Measurements from ENCODE around the gene SLC4A7. TPM values are rescaled to one million over a fixed set of nuclear protein-coding genes. Genes with fewer than 3 reads are reported as not detected.
A peak's percentile ranks its signal among the peaks of the same experiment; 100 is the strongest.
"Not testable (repeated sequence)": the region's sequence is repeated elsewhere in the genome, so short reads cannot be mapped to it uniquely, and the experiment has no call there.

SLC4A7 gene
- total RNA-seq (10 to 100 TPM; 17.9 to 87.1 TPM), polyA plus RNA-seq (1 to 10 TPM; 3.3 to 5.9 TPM)
- long read RNA-seq, donor 1, partial matches to known transcripts = 0 of 1 reads
- long read RNA-seq, donor 1, other reads (novel, unspliced or antisense) = 0 of 1 reads
- long read RNA-seq, donor 2 = 0 reads
- long read RNA-seq, donor 3, partial matches to known transcripts = 0 of 1 reads
- long read RNA-seq, donor 3, other reads (novel, unspliced or antisense) = 0 of 1 reads
- long read RNA-seq, donor 4 = 0 reads
- long read RNA-seq, donor 5, partial matches to known transcripts = 0 of 1 reads
- long read RNA-seq, donor 5, other reads (novel, unspliced or antisense) = 0 of 1 reads

DNA sequence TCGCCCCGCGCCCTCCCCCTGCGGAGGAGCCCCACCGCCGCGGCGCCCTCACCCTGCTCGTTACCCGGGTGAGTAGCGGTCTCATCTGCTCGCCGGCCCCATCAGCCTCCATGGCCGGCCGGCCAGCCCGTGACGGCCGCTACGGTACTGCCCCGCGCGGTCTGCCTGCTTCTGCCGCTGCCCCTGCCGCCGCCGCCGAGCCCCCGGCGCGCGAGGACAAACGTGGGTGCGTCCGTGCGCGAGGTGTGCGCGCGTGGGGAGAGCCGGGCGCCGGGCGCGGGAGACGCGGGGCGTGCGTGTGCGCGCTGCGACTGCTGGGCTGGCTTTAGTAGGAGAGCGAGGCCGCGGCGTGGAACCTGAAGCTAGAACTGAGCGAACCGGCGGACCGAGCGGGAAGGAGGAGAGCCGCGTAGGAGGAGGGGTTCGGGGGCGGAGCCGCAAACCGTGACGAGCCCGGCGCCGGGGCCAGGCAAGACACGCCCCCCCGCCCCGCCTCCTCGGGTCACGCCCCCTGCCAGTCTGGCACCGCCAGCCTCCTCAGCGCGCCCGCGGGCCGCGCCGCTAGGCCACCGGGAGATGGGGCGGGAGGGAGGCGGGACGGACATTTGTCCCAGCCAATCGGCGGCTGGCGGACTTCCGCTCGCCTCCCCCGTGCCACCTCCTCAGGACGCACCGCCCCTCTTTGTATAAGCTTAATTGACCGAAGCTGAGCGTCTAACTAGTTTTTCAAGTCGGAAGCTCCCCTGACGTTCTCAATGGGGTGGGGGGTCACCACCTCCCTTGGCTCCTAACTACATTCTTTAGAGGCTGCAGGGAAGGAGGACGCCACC is at the start of gene SLC4A7:
SLC4A7 (minus strand) TSS at position 370 of the 830 bp plus-strand sequence; CDS start at position 112, 258 bp downstream.
- H3K36me3 ChIP-seq (ENCODE audit: control insufficient read depth in 4 of 4, insufficient read depth in 4 of 4, low read length in 4 of 4) = no peaks in the 10 kb centered on the region
- WGBS, 2 donors = 0 to 1% methylated on average over 57 to 99 of the region's 100 CpGs
- H3K27me3 ChIP-seq (ENCODE audit: control insufficient read depth in 3 of 3, insufficient read depth in 3 of 3, low read length in 2 of 3) = no peaks in the 10 kb centered on the region
- peak within 1 kb of the TSS; percentile 78 for H3K4me3 ChIP-seq
- DNase-seq (peak; percentile 97 to 99 (median 98)), ATAC-seq (ENCODE audit: insufficient read depth, low FRiP score) (peak; percentile 98)
- H3K9me3 ChIP-seq (ENCODE audit: control insufficient read depth in 4 of 4, insufficient read depth in 3 of 4, low read length in 3 of 4) = no peaks in the 10 kb centered on the region
- H3K9ac ChIP-seq (ENCODE audit: insufficient read depth in 1 of 2, low read length in 2 of 2) = peak within 1 kb of the TSS; percentile 74 to 91
- H3K27ac ChIP-seq (ENCODE audit: low read depth in 1 of 2, low read length in 1 of 2) = peak within 1 kb of the TSS; percentile 93 to 97
- TF ChIP-seq, protein P1, sequence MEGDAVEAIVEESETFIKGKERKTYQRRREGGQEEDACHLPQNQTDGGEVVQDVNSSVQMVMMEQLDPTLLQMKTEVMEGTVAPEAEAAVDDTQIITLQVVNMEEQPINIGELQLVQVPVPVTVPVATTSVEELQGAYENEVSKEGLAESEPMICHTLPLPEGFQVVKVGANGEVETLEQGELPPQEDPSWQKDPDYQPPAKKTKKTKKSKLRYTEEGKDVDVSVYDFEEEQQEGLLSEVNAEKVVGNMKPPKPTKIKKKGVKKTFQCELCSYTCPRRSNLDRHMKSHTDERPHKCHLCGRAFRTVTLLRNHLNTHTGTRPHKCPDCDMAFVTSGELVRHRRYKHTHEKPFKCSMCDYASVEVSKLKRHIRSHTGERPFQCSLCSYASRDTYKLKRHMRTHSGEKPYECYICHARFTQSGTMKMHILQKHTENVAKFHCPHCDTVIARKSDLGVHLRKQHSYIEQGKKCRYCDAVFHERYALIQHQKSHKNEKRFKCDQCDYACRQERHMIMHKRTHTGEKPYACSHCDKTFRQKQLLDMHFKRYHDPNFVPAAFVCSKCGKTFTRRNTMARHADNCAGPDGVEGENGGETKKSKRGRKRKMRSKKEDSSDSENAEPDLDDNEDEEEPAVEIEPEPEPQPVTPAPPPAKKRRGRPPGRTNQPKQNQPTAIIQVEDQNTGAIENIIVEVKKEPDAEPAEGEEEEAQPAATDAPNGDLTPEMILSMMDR (IDR thresholded peaks at IDR 0.05; ENCODE audit: control extremely low read depth, extremely low read depth) = no peak
- H3K4me1 ChIP-seq (ENCODE audit: control insufficient read depth in 5 of 5, insufficient read depth in 5 of 5, low read length in 5 of 5) = peaks cover 0 to 9% (median 0%) of the 10 kb centered on the region in 5 donors

DNA sequence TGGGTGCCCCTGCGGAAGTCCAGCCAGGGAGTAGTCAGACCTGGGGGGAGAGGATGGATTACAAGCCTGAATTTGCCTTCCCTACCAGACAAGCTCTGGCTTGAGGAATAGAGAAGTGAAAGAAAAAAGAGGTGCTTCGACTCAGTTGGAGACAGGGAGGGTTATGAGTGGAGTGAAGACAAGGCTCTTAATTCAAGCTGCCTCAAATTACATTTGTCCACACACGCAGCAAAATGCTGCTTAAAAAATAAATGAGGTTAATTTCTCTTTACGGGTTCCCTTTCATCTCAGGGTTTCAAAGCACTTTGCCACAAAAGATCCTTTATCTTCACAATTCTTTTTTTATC is 49.0 kb upstream of the SLC4A7 start:
- WGBS, 2 donors = 57 to 69% methylated on average over 4 of the region's 4 CpGs
- TF ChIP-seq, protein P1 (IDR thresholded peaks at IDR 0.05; ENCODE audit: control extremely low read depth, extremely low read depth) = no peak
- Histone ChIP-seq H3K27me3 (ENCODE audit: control insufficient read depth in 3 of 3, insufficient read depth in 3 of 3, low read length in 2 of 3) (no peaks in the 10 kb centered on the region), H3K36me3 (ENCODE audit: control insufficient read depth in 4 of 4, insufficient read depth in 4 of 4, low read length in 4 of 4) (no peaks in the 10 kb centered on the region), H3K4me1 (ENCODE audit: control insufficient read depth in 5 of 5, insufficient read depth in 5 of 5, low read length in 5 of 5) (peaks cover 0 to 11% (median 3%) of the 10 kb centered on the region in 5 donors), H3K9ac (ENCODE audit: insufficient read depth in 1 of 2, low read length in 2 of 2) (no peak overlapping the region), H3K27ac (ENCODE audit: low read depth in 1 of 2, low read length in 1 of 2) (peak overlapping the region in 1 of 2 donors; percentile 42), H3K9me3 (ENCODE audit: control insufficient read depth in 4 of 4, insufficient read depth in 3 of 4, low read length in 3 of 4) (peaks cover 0 to 1% (median 0%) of the 10 kb centered on the region in 4 donors), H3K4me3 (no peak overlapping the region)
- ATAC-seq (ENCODE audit: insufficient read depth, low FRiP score) (no peak), DNase-seq (no peak)

DNA sequence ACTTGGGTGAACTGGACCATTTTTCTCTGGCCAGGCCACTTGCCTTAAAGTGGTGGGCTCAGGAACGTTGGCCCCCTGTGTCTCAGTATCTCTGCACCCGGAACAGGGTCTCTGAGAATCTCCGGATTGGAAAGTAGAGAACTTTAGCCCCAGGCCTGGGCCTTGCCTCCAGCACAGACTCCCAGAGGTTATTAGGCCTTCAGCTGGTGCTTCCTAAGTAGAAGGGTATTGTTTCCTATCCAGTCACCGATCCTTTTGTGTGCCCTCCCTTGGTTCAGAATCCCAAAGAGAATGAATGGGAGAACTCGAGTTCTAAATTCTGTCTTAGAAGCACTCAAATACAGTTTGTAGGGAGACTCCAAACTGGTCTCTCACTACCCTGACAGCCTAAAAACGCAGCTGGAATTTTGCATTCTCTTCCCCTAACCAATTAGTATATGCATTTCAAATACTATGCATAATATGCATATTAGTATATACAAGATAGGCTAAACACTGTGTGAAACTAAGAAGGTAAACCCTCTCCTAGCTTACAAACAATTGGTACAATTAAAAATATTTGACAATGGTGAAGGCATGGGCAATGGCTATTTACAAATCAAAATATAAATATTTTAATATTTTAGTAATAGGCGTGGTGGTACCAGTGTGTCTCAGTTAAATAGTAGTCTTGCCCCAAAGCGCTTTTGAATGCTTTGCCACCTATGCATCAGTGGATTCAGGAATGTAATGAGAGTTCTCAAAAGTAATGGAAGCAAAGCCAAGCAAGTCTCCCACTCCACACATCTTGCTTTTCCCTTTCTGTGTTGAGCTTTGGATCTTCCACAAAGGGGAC is 48.5 kb upstream of the SLC4A7 start:
- TF ChIP-seq, protein P1 (IDR thresholded peaks at IDR 0.05; ENCODE audit: control extremely low read depth, extremely low read depth) = no peak
- peak overlapping the region in 1 of 2 donors; percentile 42 for H3K27ac ChIP-seq (ENCODE audit: low read depth in 1 of 2, low read length in 1 of 2)
- 94 to 96% methylated on average over 8 of the region's 8 CpGs for WGBS, 2 donors
- no peak for DNase-seq
- no peaks in the 10 kb centered on the region for H3K27me3 ChIP-seq (ENCODE audit: control insufficient read depth in 3 of 3, insufficient read depth in 3 of 3, low read length in 2 of 3)
- no peaks in the 10 kb centered on the region for H3K36me3 ChIP-seq (ENCODE audit: control insufficient read depth in 4 of 4, insufficient read depth in 4 of 4, low read length in 4 of 4)
- no peak overlapping the region for H3K9ac ChIP-seq (ENCODE audit: insufficient read depth in 1 of 2, low read length in 2 of 2)
- H3K9me3 ChIP-seq (ENCODE audit: control insufficient read depth in 4 of 4, insufficient read depth in 3 of 4, low read length in 3 of 4) = peaks cover 0 to 1% (median 0%) of the 10 kb centered on the region in 4 donors
- H3K4me1 ChIP-seq (ENCODE audit: control insufficient read depth in 5 of 5, insufficient read depth in 5 of 5, low read length in 5 of 5) = peaks cover 0 to 11% (median 3%) of the 10 kb centered on the region in 5 donors
- no peak overlapping the region for H3K4me3 ChIP-seq
- ATAC-seq (ENCODE audit: insufficient read depth, low FRiP score) = no peak

DNA sequence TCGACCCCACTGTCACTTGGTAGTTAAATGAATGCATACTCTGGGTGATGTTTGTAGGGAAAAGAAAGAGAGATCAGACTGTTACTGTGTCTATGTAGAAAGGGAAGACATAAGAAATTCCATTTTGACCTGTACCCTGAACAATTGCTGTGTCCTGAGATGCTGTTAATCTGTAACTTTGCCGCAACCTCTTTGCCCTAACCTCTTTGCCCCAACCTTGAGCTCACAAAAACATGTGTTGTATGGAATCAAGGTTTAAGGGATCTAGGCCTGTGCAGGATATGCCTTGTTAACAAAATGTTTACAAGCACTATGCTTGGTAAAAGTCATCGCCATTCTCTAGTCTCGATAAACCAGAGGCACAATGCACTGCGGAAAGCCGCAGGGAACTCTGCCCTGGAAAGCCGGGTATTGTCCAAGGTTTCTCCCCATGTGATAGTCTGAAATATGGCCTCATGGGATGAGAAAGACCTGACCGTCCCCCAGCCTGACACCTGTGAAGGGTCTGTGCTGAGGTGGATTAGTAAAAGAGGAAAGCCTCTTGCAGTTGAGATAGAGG is 47.1 kb upstream of the SLC4A7 start:
- not testable (repeated sequence) for DNase-seq; H3K4me3 ChIP-seq; H3K36me3 ChIP-seq (ENCODE audit: control insufficient read depth in 4 of 4, insufficient read depth in 4 of 4, low read length in 4 of 4); ATAC-seq (ENCODE audit: insufficient read depth, low FRiP score); H3K9ac ChIP-seq (ENCODE audit: insufficient read depth in 1 of 2, low read length in 2 of 2); H3K9me3 ChIP-seq (ENCODE audit: control insufficient read depth in 4 of 4, insufficient read depth in 3 of 4, low read length in 3 of 4); H3K27me3 ChIP-seq (ENCODE audit: control insufficient read depth in 3 of 3, insufficient read depth in 3 of 3, low read length in 2 of 3); H3K27ac ChIP-seq (ENCODE audit: low read depth in 1 of 2, low read length in 1 of 2)
- WGBS, 2 donors = 97 to 99% methylated on average over 8 of the region's 8 CpGs
- H3K4me1 ChIP-seq (ENCODE audit: control insufficient read depth in 5 of 5, insufficient read depth in 5 of 5, low read length in 5 of 5) = peaks cover 0 to 11% (median 3%) of the 10 kb centered on the region in 5 donors

Data from lung (tissue), 16 donors.